IMR-90 (cell line): ENCODE data around the gene RFC3. TPM values are rescaled to one million over a fixed set of nuclear protein-coding genes. Genes with fewer than 3 reads are reported as not detected.

ENCODE experiments used
- ATAC-seq: fragments of 200-7000 bp; cut with Tn5 transposase; 2 replicates; pipeline ENCODE4 v1.9.1; 2020; ENCODE audit warnings: low read depth, mild to moderate bottlenecking, moderate library complexity
- BruUV-seq: library from RNA; stranded (reverse); fragments of 400-500 nt; replicated peaks from 2 replicates; lab custom pipeline; 2021; lab: Mats Ljungman, UMichigan
- CTCF ChIA-PET: fragments of 300-600 bp; formaldehyde crosslinking; extraction: SDS; loops from one replicate; lab custom pipeline; 2021; ENCODE audit warnings: antibody characterized with exemption; lab: Yijun Ruan, JAX
- POLR2A ChIA-PET: fragments of 300-600 bp; sonication (Branson Sonifier 250); formaldehyde crosslinking; loops from one replicate; lab custom pipeline; 2022; ENCODE audit warnings: antibody characterized with exemption; ENCODE audit not compliant: unreplicated experiment; lab: Charles Lee
- DNase-seq: peaks from one replicate; pipeline ENCODE4 v3.0.0; 2013
- H2AFZ ChIP-seq: replicated peaks from 2 replicates; pipeline ENCODE3; 2013; ENCODE audit warnings: low read length, mild to moderate bottlenecking; ENCODE audit not compliant: poor library complexity
- H2AK5ac ChIP-seq: 2 replicates; pipeline ENCODE4 v1.6.1; 2013; ENCODE audit warnings: low read depth, low read length, inconsistent platforms
- H2AK9ac ChIP-seq: replicated peaks from 2 replicates; pipeline ENCODE3; 2013; ENCODE audit warnings: mild to moderate bottlenecking, low read depth, low read length, moderate library complexity; ENCODE audit not compliant: poor library complexity
- H2BK120ac ChIP-seq: 2 replicates; pipeline ENCODE4 v1.6.1; 2013; ENCODE audit warnings: low read depth, low read length, inconsistent platforms
- H2BK15ac ChIP-seq: 3 replicates; pipeline ENCODE4 v1.6.1; 2013; ENCODE audit warnings: low read depth, low read length, inconsistent platforms
- H2BK20ac ChIP-seq: 2 replicates; pipeline ENCODE4 v1.6.1; 2013; ENCODE audit warnings: low read depth, mild to moderate bottlenecking, inconsistent platforms, low read length, moderate library complexity
- H2BK5ac ChIP-seq: 2 replicates; pipeline ENCODE4 v1.6.1; 2013; ENCODE audit warnings: mild to moderate bottlenecking, low read depth, low read length, inconsistent platforms; ENCODE audit not compliant: poor library complexity, severe bottlenecking
- H3K14ac ChIP-seq: replicated peaks from 2 replicates; pipeline ENCODE4 v1.6.1; 2013; ENCODE audit warnings: low read depth, low read length, inconsistent platforms
- H3K18ac ChIP-seq: 2 replicates; pipeline ENCODE4 v1.6.1; 2013; ENCODE audit warnings: low read depth, low read length, control low read depth
- H3K23ac ChIP-seq: 2 replicates; pipeline ENCODE4 v1.6.1; 2013; ENCODE audit warnings: low read depth, low read length, inconsistent platforms
- H3K27ac ChIP-seq: 2 replicates; pipeline ENCODE4 v1.5.1; 2013; ENCODE audit warnings: mild to moderate bottlenecking, control low read depth, low read length; ENCODE audit not compliant: insufficient read depth
- H3K27me3 ChIP-seq: 2 replicates; pipeline ENCODE4 v1.6.1; 2013; ENCODE audit warnings: low read length; ENCODE audit not compliant: control insufficient read depth, insufficient read depth
- H3K36me3 ChIP-seq: 2 replicates; pipeline ENCODE4 v1.6.1; 2013; ENCODE audit warnings: low read length, mixed read lengths; ENCODE audit not compliant: control insufficient read depth, insufficient read depth
- H3K4ac ChIP-seq: 2 replicates; pipeline ENCODE4 v1.6.1; 2013; ENCODE audit warnings: low read depth, low read length, inconsistent platforms
- H3K4me1 ChIP-seq: 2 replicates; pipeline ENCODE4 v1.6.1; 2013; ENCODE audit warnings: low read length, mixed read lengths; ENCODE audit not compliant: control insufficient read depth, insufficient read depth
- H3K4me2 ChIP-seq: 2 replicates; pipeline ENCODE4 v1.6.1; 2013; ENCODE audit warnings: low read depth, mild to moderate bottlenecking, control low read depth, low read length, moderate library complexity
- H3K4me3 ChIP-seq: 2 replicates; pipeline ENCODE4 v1.5.1; 2013; ENCODE audit warnings: low read depth, mild to moderate bottlenecking, control low read depth, low read length, moderate library complexity; ENCODE audit not compliant: insufficient read depth
- H3K56ac ChIP-seq: 2 replicates; pipeline ENCODE4 v1.6.1; 2013; ENCODE audit warnings: low read length, inconsistent platforms; ENCODE audit not compliant: insufficient read depth; ENCODE audit errors: extremely low read depth
- H3K79me1 ChIP-seq, 2 experiments: 2 replicates each; pipeline ENCODE4 v1.6.1; 2013; ENCODE audit warnings: low read length in 2 of 2, inconsistent platforms in 1 of 2, low read depth in 1 of 2
- H3K9ac ChIP-seq: 2 replicates; pipeline ENCODE4 v1.6.1; 2013; ENCODE audit warnings: low read depth, low read length, control low read depth
- H3K9me1 ChIP-seq: 2 replicates; pipeline ENCODE4 v1.6.1; 2013; ENCODE audit warnings: low read length, inconsistent platforms; ENCODE audit not compliant: insufficient read depth
- H3K9me3 ChIP-seq: 2 replicates; pipeline ENCODE4 v1.6.1; 2013; ENCODE audit warnings: low read length; ENCODE audit not compliant: control insufficient read depth, insufficient read depth
- H4K20me1 ChIP-seq: 2 replicates; pipeline ENCODE4 v1.6.1; 2013; ENCODE audit warnings: low read length, inconsistent platforms; ENCODE audit not compliant: insufficient read depth
- H4K5ac ChIP-seq: 2 replicates; pipeline ENCODE4 v1.6.1; 2013; ENCODE audit warnings: mild to moderate bottlenecking, low read depth, low read length, control low read depth
- H4K8ac ChIP-seq, 2 experiments: 2 replicates each; pipeline ENCODE4 v1.6.1; 2013; ENCODE audit warnings: low read depth in 2 of 2, low read length in 2 of 2, control low read depth in 1 of 2, inconsistent platforms in 1 of 2
- H4K91ac ChIP-seq: 2 replicates; pipeline ENCODE4 v1.6.1; 2013; ENCODE audit warnings: low read depth, low read length, inconsistent platforms; ENCODE audit not compliant: insufficient read depth
- BHLHE40 ChIP-seq: fragments of 150-350 bp; IDR thresholded peaks from 2 replicates; pipeline ENCODE4 v1.6.1; 2016; ENCODE audit warnings: mild to moderate bottlenecking, low read depth, low read length
- CEBPB ChIP-seq: IDR thresholded peaks from 2 replicates; pipeline ENCODE4 v1.6.1; 2012; ENCODE audit warnings: low read depth, low read length, improper control_type of control experiment
- CHD1 ChIP-seq: IDR thresholded peaks from 2 replicates; pipeline ENCODE4 v1.6.1; 2012; ENCODE audit warnings: low read depth, low read length, improper control_type of control experiment
- CTCF ChIP-seq: conservative IDR thresholded peaks from 2 replicates; pipeline ENCODE4 v1.5.1; 2012; ENCODE audit warnings: mild to moderate bottlenecking, low read depth, low read length, improper control_type of control experiment
- ELK1 ChIP-seq: fragments of 150-350 bp; IDR thresholded peaks from 2 replicates; pipeline ENCODE4 v1.6.1; 2016; ENCODE audit warnings: low read depth, mild to moderate bottlenecking, low read length, moderate library complexity, borderline replicate concordance
- FOS ChIP-seq: fragments of 150-350 bp; IDR thresholded peaks from 2 replicates; pipeline ENCODE4 v1.6.1; 2016; ENCODE audit warnings: low read depth, low read length
- MAFK ChIP-seq: IDR thresholded peaks from 2 replicates; pipeline ENCODE4 v1.6.1; 2012; ENCODE audit warnings: low read depth, low read length, improper control_type of control experiment
- MAZ ChIP-seq: IDR thresholded peaks from 2 replicates; pipeline ENCODE4 v1.6.1; 2012; ENCODE audit warnings: low read depth, mild to moderate bottlenecking, low read length, improper control_type of control experiment, moderate library complexity, borderline replicate concordance
- MXI1 ChIP-seq: IDR thresholded peaks from 2 replicates; pipeline ENCODE4 v1.6.1; 2012; ENCODE audit warnings: low read depth, mild to moderate bottlenecking, low read length, moderate library complexity, borderline replicate concordance
- NFE2L2 ChIP-seq: fragments of 150-350 bp; IDR thresholded peaks from 2 replicates; pipeline ENCODE4 v1.6.1; 2016; ENCODE audit warnings: low read depth, mild to moderate bottlenecking, low read length
- POLR2A ChIP-seq: IDR thresholded peaks from 2 replicates; pipeline ENCODE4 v1.6.1; 2012; ENCODE audit warnings: mild to moderate bottlenecking, low read depth, low read length
- RAD21 ChIP-seq: IDR thresholded peaks from 2 replicates; pipeline ENCODE4 v1.6.1; 2012; ENCODE audit warnings: low read length, improper control_type of control experiment
- RCOR1 ChIP-seq: IDR thresholded peaks from 2 replicates; pipeline ENCODE4 v1.6.1; 2012; ENCODE audit warnings: mild to moderate bottlenecking, low read length, improper control_type of control experiment; ENCODE audit not compliant: insufficient replicate concordance
- RFX5 ChIP-seq: IDR thresholded peaks from 2 replicates; pipeline ENCODE4 v1.8.0; 2012; ENCODE audit warnings: low read depth, mild to moderate bottlenecking, low read length, moderate library complexity
- SMC3 ChIP-seq: fragments of 150-350 bp; IDR thresholded peaks from 2 replicates; pipeline ENCODE4 v1.6.1; 2016; ENCODE audit warnings: low read depth, mild to moderate bottlenecking, antibody characterized with exemption, low read length, moderate library complexity
- WGBS, 2 experiments: methylation state at CpG; one replicate each; pipeline versions ENCODE4 v1.1.5 to v1.1.7; 2013; ENCODE audit warnings: missing lambda C conversion rate in 2 of 2; ENCODE audit not compliant: insufficient read length in 1 of 2; ENCODE audit errors: extremely low coverage in 2 of 2; 5-methylcytosine and 5-hydroxymethylcytosine counted together
- dilution Hi-C: fragments of 300-500 bp; cut with HindIII; formaldehyde crosslinking; loops from one replicate; pipeline ENCODE4 v1.14.3; 2018; ENCODE audit warnings: low sequenced_read_pairs; ENCODE audit not compliant: unreplicated experiment
- in situ Hi-C: fragments of 300-500 bp; cut with MboI; formaldehyde crosslinking; loops from 3 replicates; pipeline ENCODE4 v1.14.3; 2019; ENCODE audit warnings: low sequenced_read_pairs, inconsistent platforms, mixed read lengths
- intact Hi-C: fragments of 100-400 bp; cut with micrococcal nuclease; formaldehyde crosslinking; loops from 2 replicates; pipeline ENCODE4 v1.10.0; 2022
- polyA plus RNA-seq, 3 experiments: library from polyadenylated mRNA; depleted of rRNA; stranded (reverse); fragments of >200 nt; gene quantifications; 2 replicates each; pipeline ENCODE4 v1.2.3, GENCODE V29; 2012; ENCODE audit warnings: low replicate concordance in 1 of 3
- total RNA-seq: library from RNA; depleted of rRNA; stranded (reverse); fragments of >200 nt; gene quantifications from 2 replicates; pipeline ENCODE4 v1.2.3, GENCODE V29; 2012
- TF ChIP-seq, protein P1 (sequence below): fragments of 150-350 bp; IDR thresholded peaks from 2 replicates; pipeline ENCODE4 v1.6.1; 2017; ENCODE audit warnings: mild to moderate bottlenecking, antibody characterized with exemption, low read length, low read depth

Gene RFC3
- total and polyA plus RNA-seq, 2 of the 4 experiments (the other 2 are of a cell fraction) = 9.8 to 12.9 TPM

DNA sequence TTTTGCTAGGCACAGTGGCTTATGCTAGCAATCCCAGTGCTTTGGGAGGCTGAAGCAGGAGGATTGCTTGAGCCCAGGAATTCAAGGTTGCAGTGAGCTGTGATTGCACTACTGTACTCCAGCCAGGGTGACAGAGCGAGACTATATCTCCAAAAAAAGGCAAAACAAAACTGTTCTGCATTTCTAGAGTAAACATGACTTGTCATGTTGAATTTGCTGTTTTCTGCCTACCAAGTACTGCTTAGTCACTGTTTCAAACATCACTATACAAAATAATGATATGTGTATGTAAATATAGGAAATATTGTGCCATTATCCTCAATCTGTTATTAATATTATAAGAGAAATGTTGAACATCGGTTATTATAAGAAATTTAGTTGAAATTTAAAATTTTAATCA lies 9.2 kb downstream of the RFC3 start:
- no peak overlapping the region for H2AK5ac ChIP-seq
- no peak overlapping the region for H3K14ac ChIP-seq
- no peak overlapping the region for H2BK5ac ChIP-seq
- no peak overlapping the region for H3K23ac ChIP-seq
- no peak overlapping the region for H3K4ac ChIP-seq
- no peak overlapping the region for H3K9ac ChIP-seq
- no peak overlapping the region for H3K56ac ChIP-seq
- H3K4me2 ChIP-seq = no peak overlapping the region
- no peak overlapping the region for H3K18ac ChIP-seq
- H3K27ac ChIP-seq = no peak overlapping the region
- no peak overlapping the region for H2BK120ac ChIP-seq
- no peak for ATAC-seq
- H4K5ac ChIP-seq = no peak overlapping the region
- no peaks in the 10 kb centered on the region for H3K4me1 ChIP-seq
- no peak overlapping the region for H3K4me3 ChIP-seq
- POLR2A ChIA-PET = no interaction called here
- no peaks in the 10 kb centered on the region for H3K9me1 ChIP-seq
- peaks cover 6% of the 10 kb centered on the region for H3K36me3 ChIP-seq
- H3K27me3 ChIP-seq = no peaks in the 10 kb centered on the region
- DNase-seq = no peak
- H4K8ac ChIP-seq = no peak overlapping the region
- CTCF ChIA-PET = no interaction called here
- H4K20me1 ChIP-seq = no peaks in the 10 kb centered on the region
- H4K91ac ChIP-seq = no peak overlapping the region
- TF ChIP-seq CEBPB (no peak), CHD1 (no peak), BHLHE40 (no peak), NFE2L2 (no peak), RAD21 (no peak), RFX5 (no peak), MXI1 (no peak), POLR2A (no peak), ELK1 (no peak), SMC3 (no peak), FOS (no peak), RCOR1 (no peak), CTCF (no peak), MAFK (no peak), MAZ (no peak)
- TF ChIP-seq, protein P1, sequence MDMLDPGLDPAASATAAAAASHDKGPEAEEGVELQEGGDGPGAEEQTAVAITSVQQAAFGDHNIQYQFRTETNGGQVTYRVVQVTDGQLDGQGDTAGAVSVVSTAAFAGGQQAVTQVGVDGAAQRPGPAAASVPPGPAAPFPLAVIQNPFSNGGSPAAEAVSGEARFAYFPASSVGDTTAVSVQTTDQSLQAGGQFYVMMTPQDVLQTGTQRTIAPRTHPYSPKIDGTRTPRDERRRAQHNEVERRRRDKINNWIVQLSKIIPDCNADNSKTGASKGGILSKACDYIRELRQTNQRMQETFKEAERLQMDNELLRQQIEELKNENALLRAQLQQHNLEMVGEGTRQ = no peak
- H2BK15ac ChIP-seq = no peak overlapping the region
- H3K79me1 ChIP-seq = no peaks in the 10 kb centered on the region; a peak in 1 of 4 replicates
- dilution Hi-C loops = no loop called here
- no peak overlapping the region for H2BK20ac ChIP-seq
- H3K9me3 ChIP-seq = no peaks in the 10 kb centered on the region
- intact Hi-C loops = no loop called here
- no TSS peak for BruUV-seq
- in situ Hi-C loops = no loop called here
- H2AFZ ChIP-seq = no peak overlapping the region
- WGBS, 2 experiments = no CpG with 5 or more reads among the region's 2 CpGs
- H2AK9ac ChIP-seq = no peak overlapping the region
